GM12801 (cell line): ENCODE results near the gene GRAP2.

Experiments used
- TF ChIP-seq, protein P1 (sequence below): IDR thresholded peaks from one replicate; pipeline ENCODE4 v1.5.1; 2011; ENCODE audit warnings: control low read depth; ENCODE audit not compliant: insufficient read length; ENCODE audit errors: extremely low read depth

Gene GRAP2

GRCh38 chr22:39905687-39906086, 4.8 kb downstream of the GRAP2 start:
- TF ChIP-seq, protein P1, sequence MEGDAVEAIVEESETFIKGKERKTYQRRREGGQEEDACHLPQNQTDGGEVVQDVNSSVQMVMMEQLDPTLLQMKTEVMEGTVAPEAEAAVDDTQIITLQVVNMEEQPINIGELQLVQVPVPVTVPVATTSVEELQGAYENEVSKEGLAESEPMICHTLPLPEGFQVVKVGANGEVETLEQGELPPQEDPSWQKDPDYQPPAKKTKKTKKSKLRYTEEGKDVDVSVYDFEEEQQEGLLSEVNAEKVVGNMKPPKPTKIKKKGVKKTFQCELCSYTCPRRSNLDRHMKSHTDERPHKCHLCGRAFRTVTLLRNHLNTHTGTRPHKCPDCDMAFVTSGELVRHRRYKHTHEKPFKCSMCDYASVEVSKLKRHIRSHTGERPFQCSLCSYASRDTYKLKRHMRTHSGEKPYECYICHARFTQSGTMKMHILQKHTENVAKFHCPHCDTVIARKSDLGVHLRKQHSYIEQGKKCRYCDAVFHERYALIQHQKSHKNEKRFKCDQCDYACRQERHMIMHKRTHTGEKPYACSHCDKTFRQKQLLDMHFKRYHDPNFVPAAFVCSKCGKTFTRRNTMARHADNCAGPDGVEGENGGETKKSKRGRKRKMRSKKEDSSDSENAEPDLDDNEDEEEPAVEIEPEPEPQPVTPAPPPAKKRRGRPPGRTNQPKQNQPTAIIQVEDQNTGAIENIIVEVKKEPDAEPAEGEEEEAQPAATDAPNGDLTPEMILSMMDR: no peak

GRCh38 chr22:39906207-39906606, 5.3 kb downstream of the GRAP2 start:
- TF ChIP-seq, protein P1: no peak

GRCh38 chr22:39907047-39907446, 6.2 kb downstream of the GRAP2 start:
- TF ChIP-seq, protein P1: no peak

DNA sequence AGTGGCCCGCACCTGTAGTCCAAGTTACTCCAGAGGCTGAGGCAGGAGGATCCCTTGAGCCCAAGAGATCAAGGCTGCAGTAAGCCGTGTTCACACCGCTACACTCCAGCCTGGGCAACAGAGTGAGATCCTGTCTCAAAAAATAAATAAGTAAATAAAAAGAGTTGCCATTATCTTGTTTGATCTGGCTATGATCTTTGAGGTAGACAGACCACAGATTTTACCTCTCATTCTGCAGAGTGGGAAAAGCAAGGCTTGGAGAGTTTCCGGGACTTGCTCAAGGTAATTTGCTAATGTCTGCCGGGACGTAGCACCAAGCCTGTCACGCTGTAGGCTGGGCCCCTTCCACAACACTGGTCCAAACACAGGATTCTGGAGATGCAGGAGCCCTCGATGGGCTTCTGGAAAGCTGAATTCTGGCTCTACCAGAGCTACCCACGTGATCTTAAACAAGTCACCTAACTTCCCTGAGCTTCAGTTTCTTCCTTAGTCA, 6.8 kb downstream of the GRAP2 start:
- TF ChIP-seq, protein P1: no peak

DNA sequence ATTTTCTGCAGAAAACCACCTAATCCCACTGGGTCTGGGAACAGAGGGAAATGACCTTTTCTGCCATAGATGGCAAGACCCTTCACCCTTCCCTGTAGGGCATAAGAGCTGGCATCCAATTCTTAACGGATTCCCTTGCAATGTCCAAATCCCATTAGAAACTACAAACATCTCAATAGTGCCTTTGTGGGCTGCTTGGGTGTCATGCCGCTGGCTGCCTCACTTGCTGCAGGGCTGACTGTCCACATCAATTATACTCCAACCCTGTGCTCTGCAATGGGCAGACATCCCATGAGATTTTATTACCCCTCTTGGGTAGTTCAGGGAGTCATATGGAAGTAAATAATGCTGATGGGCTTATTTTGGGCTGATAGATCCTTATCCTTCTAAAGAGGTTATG, 7.3 kb downstream of the GRAP2 start:
- TF ChIP-seq, protein P1: no peak

DNA sequence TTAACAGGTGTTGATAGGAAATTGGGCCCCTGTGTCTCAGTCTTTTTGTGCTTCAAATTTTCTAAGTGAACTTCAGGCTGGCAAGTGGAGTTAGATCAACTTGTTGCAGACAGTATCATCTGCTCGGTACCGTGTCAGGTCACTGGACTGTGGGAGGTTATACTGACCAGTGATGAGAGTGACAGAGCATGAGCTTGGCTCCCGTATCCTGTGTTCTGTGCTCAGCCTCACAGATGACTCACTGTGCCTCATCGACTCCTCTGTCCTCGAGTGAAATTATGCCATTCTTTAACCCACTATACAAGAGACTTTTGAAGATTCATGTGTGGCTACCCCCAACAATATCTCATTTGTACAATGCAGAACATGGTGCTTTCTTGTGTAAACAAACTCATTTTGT, 7.9 kb downstream of the GRAP2 start:
- TF ChIP-seq, protein P1: no peak

- TF ChIP-seq, protein P1: no peak
Observed at GRCh38 chr22:39910876-39911613, 10.2 kb downstream of the GRAP2 start.
